ENCODE data around the gene KCNJ16. TPM values are rescaled to one million over a fixed set of nuclear protein-coding genes. Genes with fewer than 3 reads are reported as not detected.

KCNJ16 gene
- total RNA-seq, 1 donor from 2014 or later: 0.62 TPM

GRCh38 chr17:70159980-70160379, 85.0 kb downstream of the KCNJ16 start:
- Histone ChIP-seq H3K27ac (no peak overlapping the region), H3K4me3 (no peak overlapping the region), H3K4me1 (no peaks in the 10 kb centered on the region), H3K36me3 (no peaks in the 10 kb centered on the region), H3K27me3 (ENCODE audit: low read depth) (no peaks in the 10 kb centered on the region), H3K9me3 (no peaks in the 10 kb centered on the region)
- no peak for DNase-seq
- intact Hi-C loops (cut with DNase I): no loop called here
- TF ChIP-seq CTCF (IDR thresholded peaks at IDR 0.05): no peak
- ATAC-seq: no peak

GRCh38 chr17:70161519-70161918, 86.5 kb downstream of the KCNJ16 start:
- DNase-seq (no peak), ATAC-seq (no peak)
- Histone ChIP-seq H3K36me3 (no peaks in the 10 kb centered on the region), H3K27me3 (ENCODE audit: low read depth) (no peaks in the 10 kb centered on the region), H3K27ac (no peak overlapping the region), H3K9me3 (no peaks in the 10 kb centered on the region), H3K4me1 (no peaks in the 10 kb centered on the region), H3K4me3 (no peak overlapping the region)
- TF ChIP-seq CTCF (IDR thresholded peaks at IDR 0.05): no peak
- intact Hi-C loops (cut with DNase I): no loop called here

GRCh38 chr17:70165383-70165782, 90.4 kb downstream of the KCNJ16 start:
- intact Hi-C loops (cut with DNase I): no loop called here
- Histone ChIP-seq H3K27ac (no peak overlapping the region), H3K27me3 (ENCODE audit: low read depth) (no peaks in the 10 kb centered on the region), H3K9me3 (no peaks in the 10 kb centered on the region), H3K4me3 (no peak overlapping the region), H3K4me1 (no peaks in the 10 kb centered on the region), H3K36me3 (no peaks in the 10 kb centered on the region)
- DNase-seq: no peak
- no peak for TF ChIP-seq CTCF (IDR thresholded peaks at IDR 0.05)
- no peak for ATAC-seq

- ATAC-seq (no peak), DNase-seq (no peak)
- Histone ChIP-seq H3K36me3 (no peaks in the 10 kb centered on the region), H3K9me3 (no peaks in the 10 kb centered on the region), H3K27ac (no peak overlapping the region), H3K4me3 (no peak overlapping the region), H3K27me3 (ENCODE audit: low read depth) (no peaks in the 10 kb centered on the region), H3K4me1 (peaks cover 6% of the 10 kb centered on the region)
- intact Hi-C loops (cut with DNase I): no loop called here
- TF ChIP-seq CTCF (IDR thresholded peaks at IDR 0.05): no peak
These were observed 91.6 kb downstream of the KCNJ16 start for GRCh38 chr17:70166615-70167014.

- Histone ChIP-seq H3K27me3 (ENCODE audit: low read depth) (no peaks in the 10 kb centered on the region), H3K4me1 (peaks cover 12% of the 10 kb centered on the region), H3K36me3 (no peaks in the 10 kb centered on the region), H3K27ac (peak overlapping the region; percentile 91), H3K4me3 (peak overlapping the region; percentile 73), H3K9me3 (no peaks in the 10 kb centered on the region)
- peak; percentile 63 for TF ChIP-seq CTCF (IDR thresholded peaks at IDR 0.05)
- ATAC-seq: peak; percentile 68 to 76
- DNase-seq: peak; percentile 68
- intact Hi-C loops (cut with DNase I): no loop called here
These were observed 93.3 kb downstream of the KCNJ16 start for GRCh38 chr17:70168044-70168976.

Data from lower lobe of right lung (tissue), 2 donors.